Measurements from ENCODE around the gene SLIT3. TPM values are rescaled to one million over a fixed set of nuclear protein-coding genes. Genes with fewer than 3 reads are reported as not detected.

Gene SLIT3
- total RNA-seq, 4 donors from 2014 or later, result 0.97 to 6.1 (median 3.4) TPM

DNA sequence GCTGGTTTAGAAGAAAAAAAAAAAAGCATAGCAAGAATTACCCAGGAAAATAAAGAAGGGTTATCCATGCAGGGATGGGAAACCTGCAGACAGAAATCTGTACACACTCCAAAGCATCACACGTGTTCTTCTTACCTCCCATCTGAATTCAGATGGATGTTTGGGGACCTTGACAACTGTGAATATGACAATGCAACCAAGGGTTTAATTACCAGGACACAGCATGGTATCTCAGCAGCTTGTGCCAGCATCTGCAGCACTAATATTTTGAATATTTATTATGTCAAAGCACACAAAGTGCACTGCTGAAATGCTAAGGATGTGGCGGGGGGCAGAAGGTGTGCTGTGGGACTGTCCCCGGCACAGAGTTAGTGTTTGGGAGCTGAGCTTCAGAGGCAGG lies 47.9 kb downstream of the SLIT3 start:
- Histone ChIP-seq H3K4me3 (no peak overlapping the region), H3K27ac (no peak overlapping the region), H3K27me3 (no peaks in the 10 kb centered on the region), H3K36me3 (no peaks in the 10 kb centered on the region), H3K9me3 (no peaks in the 10 kb centered on the region), H3K4me1 (no peaks in the 10 kb centered on the region)
- intact Hi-C loops (cut with DNase I; ENCODE audit: low total_unique reads), result no loop called here
- DNase-seq (no peak), ATAC-seq (no peak)
- TF ChIP-seq POLR2A (IDR thresholded peaks at IDR 0.05), result no peak
- no peak for TF ChIP-seq CTCF (IDR thresholded peaks at IDR 0.05 in 4 of 5, conservative IDR thresholded peaks at IDR 0.05 in 1 of 5)
- in situ Hi-C loops (cut with MboI; ENCODE audit: low sequenced_read_pairs in 4 of 4), result no loop called here

GRCh38 chr5:169251333-169252084 lies 49.4 kb downstream of the SLIT3 start:
- H3K4me1 ChIP-seq, result no peaks in the 10 kb centered on the region
- DNase-seq, result no peak
- H3K27ac ChIP-seq, result no peak overlapping the region
- no peak for ATAC-seq
- intact Hi-C loops (cut with DNase I; ENCODE audit: low total_unique reads), result no loop called here
- in situ Hi-C loops (cut with MboI; ENCODE audit: low sequenced_read_pairs in 4 of 4), result no loop called here
- no peaks in the 10 kb centered on the region for H3K36me3 ChIP-seq
- TF ChIP-seq CTCF (IDR thresholded peaks at IDR 0.05 in 4 of 5, conservative IDR thresholded peaks at IDR 0.05 in 1 of 5) (no peak), POLR2A (IDR thresholded peaks at IDR 0.05) (no peak)
- H3K27me3 ChIP-seq, result no peaks in the 10 kb centered on the region
- H3K4me3 ChIP-seq, result no peak overlapping the region
- H3K9me3 ChIP-seq, result no peaks in the 10 kb centered on the region

GRCh38 chr5:169250887-169251286 lies 50.1 kb downstream of the SLIT3 start:
- Histone ChIP-seq H3K4me3 (no peak overlapping the region), H3K9me3 (no peaks in the 10 kb centered on the region), H3K27ac (no peak overlapping the region), H3K4me1 (no peaks in the 10 kb centered on the region), H3K36me3 (no peaks in the 10 kb centered on the region), H3K27me3 (no peaks in the 10 kb centered on the region)
- intact Hi-C loops (cut with DNase I; ENCODE audit: low total_unique reads), result no loop called here
- TF ChIP-seq CTCF (IDR thresholded peaks at IDR 0.05 in 4 of 5, conservative IDR thresholded peaks at IDR 0.05 in 1 of 5), result no peak
- TF ChIP-seq POLR2A (IDR thresholded peaks at IDR 0.05), result no peak
- in situ Hi-C loops (cut with MboI; ENCODE audit: low sequenced_read_pairs in 4 of 4), result no loop called here
- DNase-seq (no peak), ATAC-seq (no peak)

DNA sequence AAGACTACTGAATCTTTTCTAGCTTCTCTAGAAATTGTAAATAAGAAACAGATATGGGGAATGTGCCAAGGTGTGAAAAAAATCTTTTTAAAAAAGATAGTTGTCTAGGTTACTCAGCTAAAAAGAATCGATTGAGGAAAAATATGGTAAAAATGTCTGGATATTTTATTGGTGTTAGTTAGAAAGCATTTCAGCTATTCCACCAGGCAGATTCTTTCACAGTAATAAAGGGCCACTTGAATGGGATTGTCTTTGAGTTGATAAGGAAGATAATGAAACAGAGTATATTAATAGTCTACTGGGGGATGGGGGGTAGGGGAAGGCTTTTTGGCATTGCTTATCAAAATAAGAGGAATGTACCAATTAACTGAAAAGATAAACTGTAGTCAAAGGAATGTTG lies 51.9 kb downstream of the SLIT3 start:
- Histone ChIP-seq H3K36me3 (no peaks in the 10 kb centered on the region), H3K27me3 (no peaks in the 10 kb centered on the region), H3K27ac (no peak overlapping the region), H3K9me3 (no peaks in the 10 kb centered on the region), H3K4me1 (no peaks in the 10 kb centered on the region), H3K4me3 (no peak overlapping the region)
- ATAC-seq (no peak), DNase-seq (no peak)
- intact Hi-C loops (cut with DNase I; ENCODE audit: low total_unique reads), result no loop called here
- TF ChIP-seq POLR2A (IDR thresholded peaks at IDR 0.05), result no peak
- TF ChIP-seq CTCF (IDR thresholded peaks at IDR 0.05 in 4 of 5, conservative IDR thresholded peaks at IDR 0.05 in 1 of 5), result no peak
- in situ Hi-C loops (cut with MboI; ENCODE audit: low sequenced_read_pairs in 4 of 4), result no loop called here

- no peaks in the 10 kb centered on the region for H3K36me3 ChIP-seq
- no peaks in the 10 kb centered on the region for H3K9me3 ChIP-seq
- in situ Hi-C loops (cut with MboI; ENCODE audit: low sequenced_read_pairs in 4 of 4), result no loop called here
- TF ChIP-seq POLR2A (IDR thresholded peaks at IDR 0.05) (no peak), CTCF (IDR thresholded peaks at IDR 0.05 in 4 of 5, conservative IDR thresholded peaks at IDR 0.05 in 1 of 5) (no peak)
- H3K4me3 ChIP-seq, result no peak overlapping the region
- no peak overlapping the region for H3K27ac ChIP-seq
- H3K27me3 ChIP-seq, result no peaks in the 10 kb centered on the region
- intact Hi-C loops (cut with DNase I; ENCODE audit: low total_unique reads), result no loop called here
- DNase-seq, result no peak
- ATAC-seq, result no peak
- no peaks in the 10 kb centered on the region for H3K4me1 ChIP-seq
These were observed 52.4 kb downstream of the SLIT3 start for GRCh38 chr5:169248550-169248949.

Measured in gastrocnemius medialis (tissue), 4 donors.